Embryonic facial prominence (tissue), 1 donor: ENCODE results near the gene GMIP.

Experiments
- DNase-seq: peaks from one replicate; pipeline ENCODE4 v3.0.0-alpha.2; 2016; ENCODE audit errors: extremely low spot score

Gene GMIP

DNA sequence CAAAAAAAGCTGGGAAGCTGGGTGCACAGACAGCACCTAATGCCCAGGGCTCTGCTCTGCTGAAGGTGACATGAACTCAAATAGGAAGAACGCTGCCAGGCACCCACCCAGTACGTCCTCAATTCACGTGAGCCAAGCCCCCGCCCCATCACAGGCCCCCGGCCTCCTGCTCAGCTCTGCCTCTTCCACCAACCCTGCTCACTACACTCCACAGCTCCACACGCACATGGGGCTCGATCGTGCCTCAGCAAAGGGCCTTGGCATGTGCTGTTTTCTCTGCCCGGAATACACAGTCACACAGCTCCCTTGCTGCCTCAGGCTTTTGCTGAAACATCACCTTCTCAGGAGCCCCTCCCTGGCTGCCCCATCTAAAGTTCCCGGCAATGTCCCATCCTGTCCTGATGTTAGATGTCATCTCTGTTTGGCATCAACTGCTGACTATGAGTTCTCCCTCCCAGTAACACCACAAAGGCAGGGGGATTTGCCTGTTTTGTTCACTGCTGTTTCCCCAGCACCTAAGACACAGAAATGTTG lies 17.8 kb upstream of the GMIP start:
- DNase-seq, result no peak

DNA sequence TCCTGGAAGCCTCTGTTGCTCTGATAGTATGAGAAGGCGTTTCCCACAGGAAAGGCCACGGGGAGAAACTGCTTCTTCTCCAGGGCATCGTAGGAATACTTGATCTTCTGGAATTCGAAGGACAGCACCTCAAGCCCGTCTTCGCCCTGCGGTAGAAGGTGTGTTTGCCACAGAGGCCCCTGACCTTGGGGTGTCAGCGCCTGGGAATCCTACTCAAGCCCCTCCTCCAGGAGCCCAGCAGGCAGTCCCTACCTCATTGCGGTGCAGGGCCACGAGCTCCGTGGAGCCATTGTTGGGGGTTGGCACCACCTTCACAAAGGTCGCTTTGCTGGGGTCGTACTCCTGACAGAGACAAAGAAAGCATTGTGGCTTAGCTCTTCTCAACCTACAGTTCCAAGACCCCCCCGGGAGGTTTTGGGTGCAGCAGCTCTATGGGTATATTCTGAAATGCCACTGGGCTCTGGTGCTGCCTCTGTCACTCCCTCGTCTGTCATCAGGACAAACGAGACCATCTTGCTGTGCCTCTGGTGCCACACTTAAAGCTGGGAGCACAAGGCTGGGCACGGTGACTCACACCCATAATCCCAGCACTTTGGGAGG lies 16.3 kb upstream of the GMIP start:
- DNase-seq, result no peak

DNA sequence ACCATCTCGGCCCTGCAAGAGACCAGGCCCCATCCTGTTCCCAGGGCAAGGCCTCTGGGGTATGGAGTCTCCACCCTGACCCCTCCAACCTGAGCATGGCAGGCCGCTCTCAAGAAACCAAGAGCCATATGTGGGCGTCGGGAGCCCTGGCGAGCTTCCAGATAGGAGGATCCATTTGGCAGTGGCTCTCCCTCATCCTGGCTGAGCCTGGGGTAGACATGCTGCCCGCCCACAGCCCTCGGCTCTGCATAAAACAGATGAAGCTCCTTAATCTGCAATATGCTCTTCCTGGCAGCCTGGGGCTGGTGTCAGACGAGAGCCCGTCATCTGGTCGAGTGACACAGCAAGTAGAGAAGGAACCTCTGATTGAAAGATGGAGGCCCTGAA lies 13.9 kb upstream of the GMIP start:
- DNase-seq, result no peak

DNA sequence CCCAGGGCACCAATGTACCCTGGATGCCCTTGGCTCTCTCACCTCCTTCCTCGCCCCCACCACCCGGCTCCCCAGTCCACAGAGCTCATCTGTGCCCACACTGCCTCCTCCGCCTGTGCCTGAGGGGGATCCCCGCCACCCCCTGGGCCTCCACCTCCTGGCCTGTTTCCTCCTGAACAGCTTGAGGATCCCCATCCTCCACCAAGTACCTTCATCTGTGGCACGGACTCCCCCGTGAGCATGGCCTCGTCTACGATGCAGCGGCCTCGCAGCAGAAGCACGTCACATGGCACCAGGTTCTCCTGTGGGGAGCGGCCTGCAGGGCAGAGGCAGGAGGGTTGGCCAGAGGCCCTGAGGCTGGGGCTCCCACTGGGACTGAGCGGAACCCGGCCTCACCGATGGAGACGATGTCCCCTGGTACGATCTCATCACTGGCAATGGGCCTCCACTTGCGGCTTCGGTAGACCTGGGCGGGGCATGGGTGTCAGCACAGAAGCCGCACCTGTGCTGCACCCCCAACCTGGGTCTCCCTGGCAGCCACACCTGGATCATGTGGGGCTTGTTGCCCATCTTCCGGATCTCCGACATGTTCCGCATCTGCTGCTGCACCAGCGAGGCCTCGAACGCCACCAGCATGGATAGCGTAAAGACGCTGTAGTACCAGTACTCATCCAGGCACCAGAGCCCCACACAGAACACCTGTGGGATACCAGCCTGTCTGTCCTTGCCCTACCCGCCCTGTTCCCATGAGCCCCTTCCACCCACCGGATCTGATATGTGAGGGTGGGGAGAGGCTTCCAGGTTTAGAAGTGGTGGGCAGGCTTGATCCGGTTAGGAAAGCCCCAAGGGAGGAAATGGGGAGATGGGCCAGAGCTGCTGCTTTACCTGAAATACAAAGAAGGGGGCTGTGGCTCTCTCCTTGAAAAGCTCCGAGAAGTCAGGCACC lies 13.3 kb upstream of the GMIP start:
- no peak for DNase-seq

DNA sequence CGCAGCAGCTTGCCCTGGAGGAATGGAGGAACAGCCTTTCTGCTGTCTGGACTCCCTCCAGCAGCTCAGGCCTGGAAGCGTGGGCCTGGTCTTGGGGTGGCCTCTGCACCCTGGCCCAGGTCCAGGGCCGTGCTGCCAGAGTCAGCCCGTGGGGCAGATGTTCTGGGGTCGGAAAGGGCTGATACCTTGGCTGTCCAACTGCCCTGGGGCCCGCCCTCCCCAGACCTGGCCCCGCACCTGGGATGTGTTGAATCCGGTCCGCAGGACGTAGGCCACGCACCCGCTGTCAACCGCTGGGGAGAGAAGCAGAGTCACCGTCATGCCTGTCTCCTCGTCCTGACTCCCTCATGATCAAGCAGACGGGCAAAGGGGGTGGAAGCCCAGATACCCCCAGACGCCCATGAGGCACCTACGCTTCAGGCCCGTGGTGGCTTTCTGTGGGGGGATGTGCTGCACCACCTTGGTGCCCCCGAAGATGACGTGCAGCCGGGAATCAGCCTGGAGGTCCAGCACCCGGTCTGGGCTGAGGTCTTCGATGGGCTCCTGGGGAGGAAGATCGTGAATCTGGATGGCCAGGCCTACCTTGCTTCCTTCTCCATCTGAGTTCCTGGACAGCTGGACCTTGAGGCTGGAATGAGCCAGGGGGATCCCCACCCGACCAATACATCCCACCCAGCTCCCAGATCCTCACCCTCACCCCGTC lies 12.3 kb upstream of the GMIP start:
- no peak for DNase-seq

DNA sequence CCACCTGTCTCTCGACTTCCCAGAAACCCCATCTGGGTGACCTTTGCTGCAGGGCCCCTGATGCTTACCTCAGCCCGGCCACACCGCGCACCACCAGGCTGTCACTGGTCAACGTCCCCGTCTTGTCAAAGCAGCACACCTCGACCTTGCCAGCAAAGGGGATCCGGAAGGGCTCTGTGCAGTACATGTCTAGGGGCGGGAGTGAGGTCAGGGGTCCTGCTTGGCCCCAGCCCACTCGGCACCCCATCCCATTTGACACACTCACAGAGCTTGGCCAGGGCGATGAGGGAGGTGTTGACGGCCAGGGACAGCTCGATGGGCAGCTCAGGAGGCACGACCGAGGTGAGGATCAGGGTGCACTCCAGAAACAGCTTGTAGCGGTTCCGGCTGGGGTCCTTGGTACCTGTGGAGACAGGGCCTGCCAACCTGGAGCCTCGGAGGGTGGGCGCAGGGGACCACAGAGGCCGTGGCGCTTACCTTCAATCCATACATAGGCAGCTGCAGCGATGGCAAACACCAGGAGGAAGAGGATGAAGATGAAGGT lies 11.7 kb upstream of the GMIP start:
- no peak for DNase-seq

DNA sequence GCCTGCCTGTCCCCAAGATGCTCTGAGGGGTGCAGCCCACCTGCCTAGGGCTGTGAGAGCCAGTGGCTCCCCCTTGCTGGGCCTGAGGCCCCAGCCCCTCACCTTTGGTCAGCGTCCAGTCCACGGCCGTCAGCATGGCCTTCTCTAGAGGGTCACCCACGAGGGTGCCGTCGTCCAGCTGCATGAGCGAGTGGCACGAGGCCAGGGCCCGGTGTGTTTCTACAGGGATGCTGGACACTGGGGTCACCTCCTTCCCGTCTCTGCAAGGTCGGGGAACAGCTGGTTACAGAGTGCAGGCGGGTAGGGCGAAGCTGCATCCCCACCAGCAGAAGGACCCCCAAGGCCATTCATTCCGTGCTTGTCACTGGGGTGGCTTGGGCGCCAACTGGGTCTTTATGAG lies 11.0 kb upstream of the GMIP start:
- DNase-seq, result no peak

DNA sequence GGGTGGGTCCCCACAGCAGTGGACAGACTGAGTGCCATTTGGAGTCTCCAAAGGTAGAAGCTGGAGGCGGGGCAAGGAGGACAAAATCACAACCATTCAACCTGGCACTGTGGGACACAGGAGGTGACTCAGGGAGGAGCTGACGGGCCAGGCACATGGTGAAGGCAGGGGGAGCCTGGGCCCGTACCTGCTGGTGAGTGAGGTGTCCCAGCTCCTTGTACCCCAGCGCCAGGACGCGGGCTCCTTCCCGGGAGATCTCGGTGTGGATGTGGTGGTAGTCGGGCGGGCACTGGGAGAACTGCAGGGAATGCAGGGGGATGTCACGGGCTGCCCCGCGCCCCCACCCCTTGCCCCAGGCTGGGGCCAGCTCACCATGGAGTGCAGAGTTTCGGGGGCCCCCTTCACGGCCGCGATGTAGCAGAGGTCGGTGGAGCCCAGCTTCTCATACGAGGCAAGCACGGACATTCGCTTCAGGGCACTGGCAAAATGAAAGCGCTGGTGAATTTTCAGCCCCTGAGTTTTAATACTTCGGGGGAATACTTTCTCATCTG lies 10.2 kb upstream of the GMIP start:
- no peak for DNase-seq

DNA sequence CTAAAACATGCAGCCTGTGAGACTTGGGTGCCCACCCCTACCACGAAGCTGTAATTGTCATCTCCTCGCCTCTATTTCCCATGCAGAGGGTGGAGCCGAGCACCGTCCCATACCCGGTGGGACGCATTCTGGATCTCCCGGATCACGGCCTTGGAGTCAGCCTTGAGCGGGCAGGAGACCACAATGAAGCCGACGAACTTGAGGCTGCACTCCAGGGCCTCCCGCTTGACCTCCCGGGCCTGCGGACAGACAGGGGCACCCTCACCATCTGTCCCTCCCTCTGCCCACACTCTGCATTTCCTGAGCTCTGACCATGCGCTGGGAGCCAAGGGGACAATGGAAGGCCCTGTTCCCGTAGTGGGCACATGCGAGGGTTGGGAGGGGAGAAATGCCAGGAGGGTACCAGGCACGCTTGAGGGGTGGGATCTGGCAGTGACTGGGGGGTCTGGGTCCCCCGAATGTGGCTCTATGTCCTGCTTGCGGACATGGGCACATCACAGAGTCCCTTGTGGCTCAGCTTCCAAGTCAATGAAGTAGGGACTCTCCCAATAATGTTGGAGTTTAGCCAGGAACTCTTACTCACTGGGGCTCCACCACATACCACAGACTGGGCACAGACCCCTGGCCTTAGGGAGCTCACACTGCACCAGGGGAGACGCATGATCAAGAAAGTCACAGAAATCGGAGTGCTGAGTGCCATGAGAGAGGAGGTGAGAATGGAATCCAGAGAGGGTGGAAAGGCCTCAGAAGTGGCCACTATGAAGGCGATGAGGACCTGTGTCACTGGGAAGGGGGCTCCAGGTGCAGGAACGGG lies 9.2 kb upstream of the GMIP start:
- no peak for DNase-seq

DNA sequence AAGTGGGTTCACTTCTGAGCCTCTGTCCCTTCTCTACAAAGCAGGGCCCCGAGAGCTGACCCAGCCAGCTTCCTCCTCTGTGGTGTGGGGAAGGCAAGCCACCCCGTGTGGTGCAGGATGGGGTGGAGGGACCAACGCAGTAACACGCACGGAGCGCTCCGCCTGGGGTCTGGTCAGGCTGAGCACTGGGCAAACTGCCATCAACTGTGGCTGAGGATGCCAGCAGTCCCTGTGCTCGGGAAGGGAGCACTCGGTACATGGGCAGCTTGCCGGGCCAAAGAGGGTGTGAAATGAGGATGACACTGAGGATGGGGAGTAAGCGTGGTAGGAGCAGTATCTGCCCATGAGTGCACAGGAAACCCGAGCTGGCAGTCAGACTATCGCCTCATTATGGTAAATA lies 7.6 kb upstream of the GMIP start:
- no peak for DNase-seq

DNA sequence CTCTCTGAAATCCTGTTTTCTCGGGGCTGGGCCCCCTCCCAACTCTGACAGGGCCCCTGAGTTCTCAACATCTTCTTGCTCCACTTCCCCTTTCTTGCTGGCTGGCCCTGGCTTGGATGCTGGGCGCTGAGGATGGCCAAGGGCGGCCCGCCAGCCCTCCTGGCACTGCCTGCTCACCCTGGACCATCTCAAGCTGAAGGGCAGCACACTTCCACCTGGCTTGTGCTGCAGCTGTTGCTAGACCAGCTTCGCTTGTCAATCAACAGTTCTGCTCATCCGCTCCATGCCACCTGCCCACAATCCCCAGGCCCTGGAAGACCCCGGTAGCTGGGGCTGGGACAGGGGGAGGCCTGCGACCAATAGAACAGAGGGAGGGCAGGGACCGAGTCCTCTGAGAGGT lies 6.9 kb upstream of the GMIP start:
- DNase-seq, result no peak

DNA sequence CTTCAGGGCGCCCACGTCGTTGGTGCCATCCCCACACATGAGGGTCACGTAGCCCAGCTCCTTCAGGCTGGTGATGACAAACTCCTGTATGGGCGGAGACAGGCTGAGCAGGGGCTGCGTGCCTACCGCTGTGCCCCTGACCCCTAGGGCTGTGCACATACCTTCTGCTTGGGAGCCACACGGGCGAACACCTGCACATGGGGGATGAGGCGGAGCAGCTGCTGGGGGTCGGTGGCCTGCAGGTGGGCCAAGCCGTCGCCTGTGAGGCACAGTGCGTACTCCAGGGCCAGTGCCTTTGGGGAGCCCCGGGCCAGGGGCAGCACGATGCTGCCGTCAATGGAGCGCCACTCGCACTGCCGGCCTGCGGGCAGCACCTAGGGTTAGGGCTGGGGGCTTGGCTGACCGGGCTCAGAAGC lies 6.1 kb upstream of the GMIP start:
- DNase-seq, result no peak

DNA sequence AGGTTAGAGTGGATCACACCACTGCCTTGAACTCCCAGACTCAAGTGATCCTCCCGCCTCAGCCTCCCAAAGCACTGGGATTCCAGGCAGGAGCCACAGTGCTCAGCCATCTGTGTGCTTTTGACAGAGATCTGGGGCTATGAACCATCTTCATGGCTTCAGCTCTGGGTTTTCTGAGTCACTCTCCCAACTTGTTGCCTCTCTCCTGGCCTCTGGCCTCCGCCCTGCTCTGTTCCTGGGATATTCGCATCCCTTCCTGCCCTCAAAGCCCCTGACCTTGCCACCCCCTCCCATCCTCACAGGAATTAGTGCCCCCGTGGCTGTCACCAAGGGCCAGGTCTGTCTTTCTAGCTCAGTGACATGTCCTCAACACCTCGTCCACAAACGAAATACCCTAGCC lies 5.7 kb upstream of the GMIP start:
- DNase-seq, result no peak

DNA sequence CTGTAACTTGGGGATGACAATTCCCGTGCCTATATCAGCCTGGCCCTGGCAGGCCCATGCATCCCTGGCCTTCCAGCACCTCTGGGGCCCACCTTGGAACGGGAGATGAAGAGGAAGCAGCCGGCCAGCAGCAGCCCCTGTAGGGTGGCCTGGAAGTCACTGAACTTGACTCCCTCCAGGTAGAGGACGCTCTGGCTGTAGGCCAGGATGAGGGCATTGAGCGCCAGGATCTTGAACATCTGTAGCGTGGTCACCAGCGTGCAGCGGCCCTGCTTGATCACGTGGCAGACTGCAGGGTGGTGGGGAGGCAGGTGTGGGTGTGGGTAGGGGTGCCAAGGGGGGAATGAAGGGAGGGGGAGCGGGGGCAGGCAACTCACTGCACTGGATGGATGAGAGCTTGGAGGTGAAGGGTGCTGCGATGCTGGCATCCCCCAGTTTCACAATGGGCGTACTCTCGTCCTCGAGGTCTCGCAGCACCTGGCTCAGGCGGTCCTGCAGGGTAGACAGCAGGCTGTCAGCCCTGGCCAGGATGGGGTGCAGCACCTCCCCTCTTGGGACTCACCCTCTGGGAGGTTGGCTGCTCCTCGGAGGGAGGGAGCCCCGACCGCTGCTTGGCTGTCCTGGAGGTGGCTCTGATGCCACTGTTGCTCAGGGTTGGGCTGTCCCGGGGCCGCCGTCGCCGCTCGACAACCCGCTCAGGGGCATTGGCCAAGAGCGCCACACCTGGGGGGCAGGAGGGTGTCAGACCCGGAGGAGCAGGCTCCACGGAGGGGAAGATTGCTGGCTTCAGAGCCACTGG lies 3.8 kb upstream of the GMIP start:
- DNase-seq, result no peak

DNA sequence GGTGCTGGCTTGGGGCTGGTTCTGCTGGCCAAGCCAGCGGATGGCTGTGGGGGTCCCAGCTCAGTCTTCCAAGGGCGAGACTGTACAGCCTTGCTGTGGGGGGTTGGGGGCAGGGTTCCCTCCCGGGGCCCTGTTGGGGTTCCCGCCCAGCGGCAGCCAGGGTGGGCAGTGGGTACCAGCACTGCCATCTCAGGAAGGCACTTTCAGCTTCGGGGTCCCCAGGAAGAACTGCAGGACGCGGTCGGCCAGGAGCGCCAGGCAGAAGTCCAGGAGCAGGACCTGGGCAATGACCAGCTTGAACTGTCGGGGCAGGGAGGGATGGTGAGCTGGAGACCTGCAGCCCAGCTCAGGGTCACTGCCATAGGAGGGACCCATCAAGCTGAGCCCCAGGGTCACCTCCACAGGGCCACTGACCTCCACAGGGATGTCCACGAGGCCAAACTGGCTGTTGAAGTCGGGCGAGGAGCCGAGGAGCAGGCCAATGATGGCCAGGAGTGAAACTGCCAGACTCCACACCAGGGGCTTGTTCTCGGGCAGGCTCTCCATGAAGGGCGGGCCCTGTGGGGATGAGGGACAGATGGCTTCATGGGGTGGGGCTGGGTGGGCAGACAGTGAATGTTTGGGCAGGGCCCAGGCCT lies 1.9 kb upstream of the GMIP start:
- no peak for DNase-seq

DNA sequence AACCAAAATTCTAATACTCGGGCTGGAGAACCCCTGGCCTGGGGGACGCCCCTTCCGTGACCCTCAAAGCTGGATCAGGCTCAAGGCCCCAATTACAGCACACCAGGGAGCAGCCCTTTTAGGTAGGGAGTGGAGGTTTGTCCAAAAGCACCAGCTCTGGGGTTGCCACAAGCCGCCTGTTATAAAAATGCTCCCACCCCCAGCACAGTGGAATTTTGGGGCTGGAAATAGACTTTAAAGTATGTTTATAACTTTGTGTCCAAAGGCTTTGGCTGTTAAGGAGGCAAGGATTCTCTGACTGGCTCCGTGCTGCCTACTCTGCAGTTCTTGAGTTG lies 564 bp upstream of the GMIP start:
- no peak for DNase-seq

DNA sequence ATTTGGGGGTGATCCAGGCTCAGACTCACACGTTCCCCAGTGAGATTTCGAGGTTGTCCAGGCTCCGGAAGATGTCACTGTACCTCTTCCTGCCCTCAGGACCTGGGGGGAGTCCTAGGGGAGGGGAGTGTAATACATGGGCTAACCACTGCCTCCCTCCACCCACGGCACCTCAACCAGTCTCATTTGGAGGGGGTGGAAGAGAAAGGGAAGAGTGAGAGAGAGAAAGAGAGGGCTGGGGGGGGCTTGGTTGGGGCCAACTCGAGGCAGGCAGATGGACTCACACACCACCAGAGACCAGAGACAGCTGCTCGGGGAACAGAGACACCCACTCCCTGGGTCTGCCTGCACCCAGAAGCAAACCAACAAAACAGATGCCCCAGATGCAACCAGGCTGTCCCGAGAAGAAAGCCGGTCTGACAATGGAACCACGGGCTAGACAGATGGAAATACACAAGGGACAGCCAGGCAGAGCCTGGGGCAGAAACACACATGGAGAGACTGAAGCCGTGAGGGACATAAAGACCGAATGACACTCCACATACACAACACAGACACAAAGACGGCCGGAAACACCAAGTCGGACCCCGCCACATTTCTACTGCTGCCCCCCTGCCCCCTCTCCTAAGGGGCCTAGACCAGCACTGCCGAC lies 825 bp downstream of the GMIP start:
- no peak for DNase-seq

DNA sequence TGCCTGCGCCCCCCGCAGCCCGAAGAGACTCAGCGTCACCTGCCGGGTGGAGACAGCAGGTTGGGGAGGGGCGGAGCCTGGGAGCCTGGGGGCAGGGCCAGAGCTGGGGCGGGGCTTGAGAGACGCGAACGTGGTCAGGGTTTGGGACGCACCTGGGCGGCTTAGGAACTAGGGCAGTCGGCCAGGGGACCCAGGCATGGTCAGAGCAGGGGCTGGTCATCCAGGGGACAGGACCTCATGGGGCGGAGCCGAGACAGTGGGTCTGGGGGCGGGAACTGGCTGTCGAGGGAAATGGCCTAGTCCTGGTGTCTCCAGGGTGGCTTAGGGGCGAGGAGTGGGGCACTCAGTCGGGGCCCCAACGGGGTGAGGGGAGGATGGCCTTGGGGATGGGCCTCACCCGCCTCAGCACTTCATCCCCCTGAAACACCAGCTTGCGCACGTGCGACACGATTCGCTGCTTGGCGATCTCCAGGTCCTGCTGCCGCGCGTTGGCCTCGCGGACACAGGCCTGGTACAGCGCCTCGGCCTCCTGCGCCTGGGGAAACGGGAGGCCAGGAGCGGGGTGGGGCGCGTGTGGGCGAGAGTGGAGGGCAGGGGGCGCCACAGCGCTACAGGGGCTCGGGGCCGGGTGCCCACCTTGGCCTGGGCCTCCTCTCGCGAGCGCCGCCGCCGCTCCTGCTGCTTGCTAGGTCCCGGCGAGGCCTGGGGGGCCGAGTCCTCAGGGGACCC lies 5.8 kb downstream of the GMIP start:
- DNase-seq, result no peak

DNA sequence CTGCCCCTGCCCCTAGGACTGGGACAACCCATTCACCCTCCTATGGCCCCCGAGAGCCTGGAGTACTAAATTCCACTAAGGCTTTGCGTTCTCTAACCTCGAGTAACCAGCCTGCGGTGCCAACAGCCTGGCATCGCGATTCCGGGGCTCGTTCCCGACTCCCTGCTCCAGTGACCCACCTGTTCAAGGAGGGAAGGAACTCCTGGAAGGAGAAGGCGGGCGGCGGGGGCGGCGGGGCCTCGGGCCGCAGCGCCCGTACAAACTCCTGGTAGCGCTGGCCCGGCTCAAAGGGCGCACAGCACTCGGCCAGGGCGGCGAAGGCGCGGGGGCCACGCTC lies 6.3 kb downstream of the GMIP start:
- no peak for DNase-seq
